ENCODE data around the gene PNKP. TPM values are rescaled to one million over a fixed set of nuclear protein-coding genes. Genes with fewer than 3 reads are reported as not detected.

Gene PNKP
- total and polyA plus RNA-seq, 9 of the 15 experiments (the other 6 are each of a cell fraction or from before 2014, with no cell fraction given), result 2.8 to 85.4 (median 25.3) TPM

DNA sequence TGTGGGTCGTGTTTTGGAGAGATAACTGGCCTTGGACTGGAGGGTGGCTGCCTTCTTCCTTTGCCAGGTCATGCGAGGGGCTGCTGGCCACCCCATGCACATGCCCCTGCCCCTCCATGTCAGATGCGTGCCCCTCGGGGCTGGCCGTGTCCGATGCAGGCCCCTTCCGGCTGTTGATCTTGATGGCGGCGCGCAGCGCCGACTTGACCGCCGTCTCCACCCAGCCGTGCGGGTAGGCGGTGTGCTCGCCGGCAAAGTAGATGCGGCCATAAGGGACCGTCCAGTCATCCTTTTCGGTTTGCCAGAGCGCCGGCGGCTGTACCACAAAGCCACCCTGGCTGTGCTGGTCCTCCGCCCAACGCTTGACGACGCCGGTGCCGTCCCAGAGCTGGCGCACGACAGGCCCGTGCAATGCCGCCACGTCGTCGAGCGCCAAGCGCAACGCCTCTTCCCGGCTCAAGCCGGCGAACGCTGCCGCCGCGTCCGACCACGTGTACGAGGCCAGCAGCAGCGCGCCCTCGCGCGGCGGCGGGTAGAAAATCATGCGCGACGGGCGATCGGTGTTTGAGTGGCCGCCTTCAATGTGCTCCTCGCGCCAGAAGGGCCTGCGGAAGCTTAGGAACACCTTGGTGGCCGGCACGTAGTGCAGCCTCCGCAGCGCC lies 22.4 kb upstream of the PNKP start (continued):
- peak; percentile 95 for TF ChIP-seq CBFB (CRISPR knock-in tag; IDR thresholded peaks at IDR 0.05)
- TF ChIP-seq ZBTB8A (IDR thresholded peaks at IDR 0.05; ENCODE audit: partially characterized antibody), result no peak
- TF ChIP-seq, protein P1, sequence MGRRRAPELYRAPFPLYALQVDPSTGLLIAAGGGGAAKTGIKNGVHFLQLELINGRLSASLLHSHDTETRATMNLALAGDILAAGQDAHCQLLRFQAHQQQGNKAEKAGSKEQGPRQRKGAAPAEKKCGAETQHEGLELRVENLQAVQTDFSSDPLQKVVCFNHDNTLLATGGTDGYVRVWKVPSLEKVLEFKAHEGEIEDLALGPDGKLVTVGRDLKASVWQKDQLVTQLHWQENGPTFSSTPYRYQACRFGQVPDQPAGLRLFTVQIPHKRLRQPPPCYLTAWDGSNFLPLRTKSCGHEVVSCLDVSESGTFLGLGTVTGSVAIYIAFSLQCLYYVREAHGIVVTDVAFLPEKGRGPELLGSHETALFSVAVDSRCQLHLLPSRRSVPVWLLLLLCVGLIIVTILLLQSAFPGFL (CRISPR knock-in tag; IDR thresholded peaks at IDR 0.05), result no peak
- TF ChIP-seq IRF1 (CRISPR knock-in tag; IDR thresholded peaks at IDR 0.05; ENCODE audit: borderline replicate concordance), result peak; percentile 99
- TF ChIP-seq ZNF347 (CRISPR knock-in tag; IDR thresholded peaks at IDR 0.05; ENCODE audit: low read depth), result no peak
- peak; percentile 90 for TF ChIP-seq POLR2G (IDR thresholded peaks at IDR 0.05; ENCODE audit: low read depth, low read length)
- TF ChIP-seq, protein P2, sequence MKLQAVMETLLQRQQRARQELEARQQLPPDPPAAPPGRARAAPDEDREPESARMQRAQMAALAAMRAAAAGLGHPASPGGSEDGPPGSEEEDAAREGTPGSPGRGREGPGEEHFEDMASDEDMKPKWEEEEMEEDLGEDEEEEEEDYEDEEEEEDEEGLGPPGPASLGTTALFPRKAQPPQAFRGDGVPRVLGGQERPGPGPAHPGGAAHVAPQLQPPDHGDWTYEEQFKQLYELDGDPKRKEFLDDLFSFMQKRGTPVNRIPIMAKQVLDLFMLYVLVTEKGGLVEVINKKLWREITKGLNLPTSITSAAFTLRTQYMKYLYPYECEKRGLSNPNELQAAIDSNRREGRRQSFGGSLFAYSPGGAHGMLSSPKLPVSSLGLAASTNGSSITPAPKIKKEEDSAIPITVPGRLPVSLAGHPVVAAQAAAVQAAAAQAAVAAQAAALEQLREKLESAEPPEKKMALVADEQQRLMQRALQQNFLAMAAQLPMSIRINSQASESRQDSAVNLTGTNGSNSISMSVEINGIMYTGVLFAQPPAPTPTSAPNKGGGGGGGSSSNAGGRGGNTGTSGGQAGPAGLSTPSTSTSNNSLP (IDR thresholded peaks at IDR 0.05; ENCODE audit: borderline replicate concordance, low read depth, low read length), result no peak
- TF ChIP-seq SNIP1 (IDR thresholded peaks at IDR 0.05; ENCODE audit: low read depth), result no peak
- TF ChIP-seq, protein P3, sequence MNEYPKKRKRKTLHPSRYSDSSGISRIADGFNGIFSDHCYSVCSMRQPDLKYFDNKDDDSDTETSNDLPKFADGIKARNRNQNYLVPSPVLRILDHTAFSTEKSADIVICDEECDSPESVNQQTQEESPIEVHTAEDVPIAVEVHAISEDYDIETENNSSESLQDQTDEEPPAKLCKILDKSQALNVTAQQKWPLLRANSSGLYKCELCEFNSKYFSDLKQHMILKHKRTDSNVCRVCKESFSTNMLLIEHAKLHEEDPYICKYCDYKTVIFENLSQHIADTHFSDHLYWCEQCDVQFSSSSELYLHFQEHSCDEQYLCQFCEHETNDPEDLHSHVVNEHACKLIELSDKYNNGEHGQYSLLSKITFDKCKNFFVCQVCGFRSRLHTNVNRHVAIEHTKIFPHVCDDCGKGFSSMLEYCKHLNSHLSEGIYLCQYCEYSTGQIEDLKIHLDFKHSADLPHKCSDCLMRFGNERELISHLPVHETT (CRISPR knock-in tag; conservative IDR thresholded peaks at IDR 0.05 in 1 of 2, IDR thresholded peaks at IDR 0.05 in 1 of 2), result peak in 1 of 2 experiments; percentile 74; a peak in 1 of 4 replicates
- no peak for TF ChIP-seq SREBF1 (IDR thresholded peaks at IDR 0.05; ENCODE audit: borderline replicate concordance, low read depth, low read length)
- peak; percentile 87 for TF ChIP-seq STAG1 (CRISPR knock-in tag; IDR thresholded peaks at IDR 0.05; ENCODE audit: borderline replicate concordance)
- no peak for TF ChIP-seq NFIX (CRISPR knock-in tag; IDR thresholded peaks at IDR 0.05; ENCODE audit: low read depth)
- TF ChIP-seq PHB2 (IDR thresholded peaks at IDR 0.05; ENCODE audit: low read depth), result no peak
- TF ChIP-seq ZNF175 (CRISPR knock-in tag; IDR thresholded peaks at IDR 0.05; ENCODE audit: low read depth), result peak; percentile 29; the same call in 1 of the 2 replicates
- TF ChIP-seq GMEB1 (CRISPR knock-in tag; IDR thresholded peaks at IDR 0.05), result peak; percentile 84
- no peak for TF ChIP-seq ZNF239 (CRISPR knock-in tag; IDR thresholded peaks at IDR 0.05)
- TF ChIP-seq CTCF (IDR thresholded peaks at IDR 0.05 in 2 of 3, conservative IDR thresholded peaks at IDR 0.05 in 1 of 3; ENCODE audit: insufficient read depth in 2 of 3, low read depth in 1 of 3, low read length in 3 of 3), result peak; percentile 89 to 94 (median 91)
- TF ChIP-seq ZNF217 (CRISPR knock-in tag; IDR thresholded peaks at IDR 0.05), result 0 out of 2 replicates have a peak, but pooled peaks have one; percentile 9
